T-helper 9 cell (primary cell): ENCODE data around the gene CMTM5.

Experiments
- DNase-seq: peaks from one replicate; pipeline ENCODE4 v3.0.0-alpha.2; 2020
- total RNA-seq, 2 donors: gene quantifications; one replicate each; lab custom pipeline; 2026; lab: John Stamatoyannopoulos, UW

Gene CMTM5
- total RNA-seq = 0 reads per million in 2 donors

GRCh38 chr14:23376482-23377197, at the start of gene CMTM5:
CMTM5 (plus strand) TSS chr14:23377046; CDS start chr14:23377252, 206 bp downstream.
- no peak for DNase-seq

DNA sequence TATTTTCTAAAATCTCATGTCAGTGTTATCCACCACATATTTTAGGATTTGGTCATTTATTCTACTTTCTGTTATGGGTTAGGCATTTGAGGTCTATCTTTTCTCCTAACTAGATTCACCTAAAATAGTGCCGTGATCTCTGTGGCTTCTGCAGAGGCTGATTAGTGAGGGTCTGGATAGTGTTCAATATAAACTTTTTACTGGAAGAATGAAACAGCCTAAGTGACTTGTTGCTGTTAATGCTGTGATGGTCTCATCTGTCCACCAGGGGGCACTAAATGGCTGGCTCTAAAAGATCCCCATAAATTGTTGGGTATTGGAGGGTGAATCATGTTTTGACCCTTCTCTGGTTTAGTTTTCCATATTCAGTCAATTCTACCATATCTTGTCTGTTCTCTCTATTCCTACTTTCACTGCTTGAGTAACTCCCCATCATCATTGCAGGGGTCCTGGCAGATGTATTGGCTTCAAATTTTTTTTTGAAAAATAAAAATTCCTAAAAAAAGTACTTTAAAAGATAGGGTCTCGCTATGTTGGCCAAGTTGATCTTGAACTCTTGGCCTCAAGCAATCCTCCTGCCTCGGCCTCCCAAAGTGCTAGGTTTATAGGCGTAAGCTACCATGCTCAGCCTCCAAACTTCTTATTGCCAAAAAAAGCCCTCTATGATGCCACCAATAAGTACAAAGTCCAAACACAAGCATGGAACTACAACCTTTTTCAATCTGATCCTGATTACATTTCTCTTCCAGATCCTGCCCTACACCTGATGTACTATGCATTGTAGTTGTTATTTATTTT, 48.7 kb upstream of the CMTM5 start:
- peak; percentile 45 for DNase-seq

- no peak for DNase-seq
These were observed 41.2 kb upstream of the CMTM5 start for GRCh38 chr14:23335623-23336022.

- DNase-seq = no peak
These were observed 37.2 kb upstream of the CMTM5 start for GRCh38 chr14:23339506-23340268.

- no peak for DNase-seq
These were observed 32.4 kb upstream of the CMTM5 start for GRCh38 chr14:23344481-23344880.

DNA sequence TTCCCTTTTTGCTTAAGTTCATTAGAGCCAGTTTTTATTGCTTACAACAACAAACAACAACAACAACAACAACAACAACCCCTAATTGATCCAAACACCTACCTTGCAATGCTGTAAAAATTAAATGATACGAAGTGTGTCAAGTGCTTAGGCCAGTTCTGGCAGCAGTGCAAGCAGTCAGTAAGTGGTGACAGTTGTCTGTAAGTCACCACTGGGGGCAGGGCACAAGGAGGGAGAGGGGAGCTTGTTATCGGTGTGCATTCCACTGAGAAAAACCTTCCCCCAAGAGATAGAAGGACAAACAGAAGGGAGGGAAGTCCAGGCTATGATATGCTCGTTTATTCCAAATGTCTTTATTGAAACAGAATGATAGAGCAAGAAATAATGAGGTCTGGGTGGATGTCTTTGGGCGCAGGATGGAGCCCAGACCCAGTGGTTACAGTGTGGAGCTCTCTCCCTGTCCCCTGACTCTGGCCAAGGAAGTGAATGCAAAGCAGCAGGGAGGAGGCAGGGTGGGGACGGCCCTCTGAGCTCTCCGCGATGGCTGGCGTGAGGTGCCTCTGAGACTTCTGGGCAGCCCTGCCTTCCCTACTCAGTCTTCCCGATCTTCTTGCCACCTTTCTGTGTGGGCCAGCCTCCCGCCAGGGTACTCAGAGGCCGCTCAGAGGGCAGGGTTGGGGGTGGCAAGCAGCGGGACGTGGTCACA, 30.7 kb upstream of the CMTM5 start:
- no peak for DNase-seq

DNA sequence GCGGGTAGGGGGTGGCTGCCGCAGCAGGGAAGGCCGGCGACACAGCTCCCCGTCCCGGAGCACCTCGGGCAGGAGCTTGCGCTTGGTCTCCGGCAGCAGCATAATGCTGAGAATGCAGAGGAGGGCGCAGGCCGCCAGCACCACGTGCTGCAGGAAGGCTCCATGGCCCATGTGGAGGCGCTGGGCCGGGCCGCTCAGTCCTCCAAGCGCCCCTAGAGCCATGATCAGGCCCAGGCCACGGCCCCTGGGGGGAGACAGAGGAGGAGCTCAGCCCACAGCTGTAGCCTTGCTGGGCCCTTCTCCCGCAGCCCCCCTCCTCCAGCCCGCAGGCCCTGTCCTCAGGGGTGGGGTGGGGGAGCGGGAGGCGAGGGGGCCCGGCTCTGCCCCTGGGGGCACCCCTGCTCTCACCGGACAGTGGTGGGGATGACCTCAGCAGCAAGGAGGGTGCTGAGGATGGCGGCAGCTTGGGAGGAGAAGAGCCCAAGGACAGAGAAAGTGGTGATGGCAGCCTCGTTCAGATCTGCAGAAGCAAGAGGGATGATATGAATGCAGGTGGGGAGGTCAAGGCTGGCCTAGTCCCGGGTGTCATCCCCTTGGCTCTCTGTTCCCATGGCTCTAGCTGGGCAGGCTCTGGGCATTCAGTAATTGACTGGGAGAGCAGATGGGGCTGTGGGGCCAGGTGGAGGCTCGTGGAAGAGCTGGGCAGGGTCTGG, 30.0 kb upstream of the CMTM5 start:
- DNase-seq = no peak

DNA sequence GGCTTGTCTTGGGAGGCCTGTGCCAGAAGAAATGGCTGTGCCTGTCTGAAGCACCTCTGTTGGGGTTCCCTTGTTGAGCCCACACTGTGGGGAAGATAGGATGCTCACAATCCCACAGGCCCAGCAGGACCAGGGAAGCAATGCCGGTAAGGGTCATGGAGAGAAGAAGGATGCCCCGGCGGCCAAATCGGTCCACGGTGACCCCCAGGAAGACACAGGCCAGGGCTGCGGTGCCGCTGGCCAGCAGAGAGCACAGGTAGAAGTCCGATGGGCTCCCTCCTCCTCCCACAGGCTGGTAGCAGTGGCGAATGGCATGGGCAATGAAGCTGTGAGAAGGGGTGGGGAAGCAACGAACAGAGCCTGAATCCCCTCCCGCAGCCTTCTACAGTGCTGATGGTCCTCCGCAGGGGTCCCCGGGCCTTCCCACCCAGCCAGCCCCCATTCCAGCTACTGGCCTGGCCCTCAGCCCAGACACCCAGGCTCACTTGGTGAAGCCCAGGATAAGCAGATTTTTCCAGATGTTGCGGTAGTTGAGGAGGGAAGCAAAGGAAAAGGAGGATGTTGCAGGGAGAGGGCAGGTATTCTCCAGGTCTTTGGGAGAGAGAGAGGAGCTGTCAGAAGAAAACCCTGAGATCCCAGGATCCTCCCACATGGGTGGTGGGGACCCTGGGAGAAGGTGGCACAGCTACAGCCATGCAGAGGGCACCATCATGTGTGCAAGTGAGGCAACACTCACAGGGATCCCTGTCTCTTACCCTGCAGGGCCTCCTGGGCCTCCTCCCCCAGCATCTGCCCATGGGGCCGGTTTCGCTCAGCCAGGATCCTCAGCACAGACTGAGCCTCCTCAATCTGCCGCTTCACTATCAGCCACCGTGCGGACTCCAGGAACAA, 29.2 kb upstream of the CMTM5 start:
- no peak for DNase-seq

- no peak for DNase-seq
These were observed 28.6 kb upstream of the CMTM5 start for GRCh38 chr14:23348297-23348655.

DNA sequence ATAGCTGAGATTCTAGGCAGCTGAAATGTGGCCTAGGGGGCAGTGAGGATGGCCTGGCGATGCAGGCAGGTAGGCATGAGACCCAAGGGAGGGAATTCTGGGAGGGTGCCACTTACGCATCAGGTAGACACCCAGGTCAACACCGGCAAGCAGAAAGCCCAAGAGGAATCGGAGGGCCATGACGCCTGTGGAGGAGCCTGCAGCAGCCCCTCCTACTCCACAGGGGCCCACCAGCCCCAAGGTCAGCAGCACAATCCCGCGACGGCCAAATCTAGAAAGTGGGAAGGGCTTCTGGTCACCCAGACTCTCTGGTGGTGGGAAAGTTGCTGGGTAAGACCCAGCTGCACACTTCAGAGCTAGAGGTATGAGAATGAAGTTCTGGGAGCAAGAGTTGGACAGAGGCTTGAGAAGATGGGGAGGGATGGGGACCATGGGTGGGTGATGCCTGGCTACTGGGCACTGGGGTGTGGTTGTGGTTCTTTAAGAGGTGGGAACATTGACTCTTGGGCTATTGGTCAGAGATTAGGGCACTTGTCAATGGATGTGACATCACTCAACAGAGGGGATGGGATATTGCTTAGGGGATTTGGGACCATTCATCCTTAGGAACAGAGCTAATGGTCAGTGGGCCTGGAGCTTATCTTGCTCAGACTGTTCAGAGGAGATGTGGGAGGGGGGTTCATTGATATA, 27.5 kb upstream of the CMTM5 start:
- DNase-seq = no peak

GRCh38 chr14:23351681-23352505, 25.0 kb upstream of the CMTM5 start:
- DNase-seq = no peak

DNA sequence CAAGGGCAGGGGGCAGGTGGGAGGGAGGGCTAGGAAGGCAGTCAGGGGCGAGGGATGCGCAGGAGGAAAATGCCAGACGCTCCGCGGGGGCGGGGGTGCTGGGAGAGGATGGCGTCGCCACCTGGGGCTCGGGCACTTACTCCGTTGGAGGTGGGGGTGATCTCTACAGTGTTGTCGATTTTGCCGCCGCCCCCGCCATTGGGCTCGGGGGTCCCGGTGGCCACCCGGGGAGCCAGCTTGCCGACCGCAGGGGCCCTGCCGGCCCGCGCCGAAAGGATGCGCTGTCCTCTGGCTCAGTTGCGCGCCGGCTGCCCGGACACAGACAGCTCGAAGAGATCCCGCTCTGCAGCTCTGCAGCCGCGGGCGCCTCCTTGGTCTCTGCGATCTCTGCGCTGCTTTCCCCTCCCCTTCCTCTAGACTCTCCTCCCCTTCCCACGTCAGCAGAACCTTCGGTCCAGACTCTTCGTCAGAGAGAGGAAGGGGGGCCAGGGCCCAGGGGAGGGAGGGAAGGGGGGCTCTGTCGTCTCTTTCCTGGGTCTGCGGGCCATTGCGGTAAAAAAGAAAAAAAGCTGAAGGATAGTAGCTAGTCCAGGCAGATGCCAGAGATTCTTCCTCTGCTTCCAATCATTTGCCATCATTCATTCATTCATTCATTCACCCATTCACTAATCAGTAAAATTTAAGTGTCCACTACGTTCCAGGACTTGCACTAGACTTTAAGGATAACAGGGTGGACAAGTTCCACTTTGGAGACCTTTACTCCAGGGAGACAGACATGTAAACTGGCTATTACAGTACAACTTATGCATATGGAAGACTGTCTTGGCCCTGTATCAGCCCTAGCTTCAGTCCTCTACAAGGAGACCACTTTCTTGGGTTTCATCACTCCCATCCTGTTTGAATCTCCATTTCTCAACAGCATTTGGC, 24.1 kb upstream of the CMTM5 start, which contains the start of gene SLC22A17:
Gene SLC22A17 (minus strand): TSS at position 382 of the 927 bp plus-strand sequence.
- peak; percentile 47 for DNase-seq

GRCh38 chr14:23353433-23353780, 23.4 kb upstream of the CMTM5 start:
- DNase-seq = no peak

GRCh38 chr14:23354990-23355389, 21.9 kb upstream of the CMTM5 start:
- DNase-seq = no peak

DNA sequence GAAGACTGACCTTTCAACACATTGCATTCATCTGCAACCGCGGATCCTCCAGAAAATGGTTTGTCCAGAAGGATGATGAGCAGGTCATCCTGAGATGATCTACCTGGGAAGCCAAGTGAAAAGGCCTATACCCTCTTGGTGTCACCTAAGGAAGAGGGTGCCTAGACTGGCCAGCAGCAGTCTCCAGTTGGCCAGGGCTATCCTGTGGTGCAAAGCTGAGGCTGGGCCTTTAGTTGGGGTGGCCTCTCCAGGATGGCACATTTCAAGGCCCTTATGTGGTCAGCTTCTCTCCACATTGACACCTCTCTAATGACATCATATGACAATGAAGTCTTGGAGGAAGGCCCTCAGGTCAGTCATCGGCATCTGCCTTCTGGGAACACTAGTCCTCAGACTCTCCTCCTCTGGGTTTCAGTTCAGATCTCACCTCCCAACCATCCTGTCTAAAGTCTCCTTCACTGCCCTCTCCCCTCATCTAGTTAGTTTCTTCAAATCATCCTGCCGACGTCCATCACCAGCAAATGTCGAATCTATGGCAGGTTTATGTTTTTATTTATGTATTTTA, 20.9 kb upstream of the CMTM5 start:
- no peak for DNase-seq

DNA sequence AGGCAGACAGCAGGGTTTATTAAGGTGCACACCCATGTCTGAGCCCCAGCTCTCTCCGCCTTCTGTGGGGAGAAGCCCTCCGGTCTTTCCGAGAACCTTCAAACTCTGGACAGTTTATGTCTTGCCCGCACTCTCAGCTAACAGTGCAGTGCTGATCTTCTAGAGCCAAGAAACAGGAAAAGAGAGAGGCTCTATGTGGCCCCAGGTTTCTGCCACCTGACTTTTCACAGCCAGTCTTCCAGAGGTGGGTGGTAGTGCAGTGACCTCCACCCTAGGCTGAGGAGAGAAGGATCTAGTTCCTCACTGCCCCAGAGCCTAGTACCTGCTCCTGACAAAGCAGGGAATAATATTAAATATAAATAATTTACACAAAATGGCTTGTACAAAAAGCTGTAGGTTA, 20.2 kb upstream of the CMTM5 start:
- DNase-seq = no peak

GRCh38 chr14:23357261-23357660, 19.6 kb upstream of the CMTM5 start:
- no peak for DNase-seq

GRCh38 chr14:23358042-23358441, 18.8 kb upstream of the CMTM5 start:
- no peak for DNase-seq
